K562 (cell line): Measurements from ENCODE around the gene TEX52.

ENCODE experiments used
- ILK ChIP-seq: fragments of 450-650 bp; IDR thresholded peaks from 2 replicates; pipeline ENCODE4 v1.6.1; 2016; ENCODE audit warnings: missing genetic modification characterization, low read depth, mild to moderate bottlenecking, missing compliant biosample characterization, moderate library complexity, borderline replicate concordance
- MXI1 ChIP-seq: IDR thresholded peaks from 2 replicates; pipeline ENCODE4 v1.6.1; 2011; ENCODE audit warnings: low read depth, mild to moderate bottlenecking, improper control_type of control experiment, low read length
- TAF1 ChIP-seq: IDR thresholded peaks from 2 replicates; pipeline ENCODE4 v1.6.1; 2011; ENCODE audit warnings: mild to moderate bottlenecking, low read length, moderate library complexity; ENCODE audit not compliant: insufficient read depth, control insufficient read depth, severe bottlenecking; ENCODE audit errors: extremely low read depth
- TF ChIP-seq, protein P1 (sequence below): sonication (generic); formaldehyde crosslinking; IDR thresholded peaks from 2 replicates; pipeline ENCODE4 v1.8.1; 2022; ENCODE audit warnings: missing genetic modification reagents

DNA sequence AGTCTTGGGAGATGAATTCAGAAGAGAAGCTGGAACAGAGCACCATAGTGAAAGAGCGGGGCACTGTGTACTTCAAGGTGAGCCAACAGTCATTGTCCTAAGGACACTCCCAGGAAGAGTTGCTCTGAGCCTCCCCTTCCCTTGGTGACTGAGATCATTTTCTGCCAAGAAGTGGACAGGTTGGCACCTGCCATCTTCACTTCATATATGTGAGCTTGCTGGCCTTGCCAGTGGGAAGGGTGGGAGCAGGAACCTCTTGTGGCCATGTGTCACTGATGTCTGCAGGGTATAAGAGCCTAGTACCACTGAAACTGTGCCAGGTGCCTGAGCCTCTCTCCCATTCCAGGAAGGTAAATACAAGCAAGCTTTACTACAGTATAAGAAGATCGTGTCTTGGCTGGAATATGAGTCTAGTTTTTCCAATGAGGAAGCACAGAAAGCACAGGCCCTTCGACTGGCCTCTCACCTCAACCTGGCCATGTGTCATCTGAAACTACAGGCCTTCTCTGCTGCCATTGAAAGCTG lies 56.7 kb downstream of the TEX52 start:
- no peak for TF ChIP-seq ILK (tag)
- no peak for TF ChIP-seq MXI1
- TF ChIP-seq, protein P1, sequence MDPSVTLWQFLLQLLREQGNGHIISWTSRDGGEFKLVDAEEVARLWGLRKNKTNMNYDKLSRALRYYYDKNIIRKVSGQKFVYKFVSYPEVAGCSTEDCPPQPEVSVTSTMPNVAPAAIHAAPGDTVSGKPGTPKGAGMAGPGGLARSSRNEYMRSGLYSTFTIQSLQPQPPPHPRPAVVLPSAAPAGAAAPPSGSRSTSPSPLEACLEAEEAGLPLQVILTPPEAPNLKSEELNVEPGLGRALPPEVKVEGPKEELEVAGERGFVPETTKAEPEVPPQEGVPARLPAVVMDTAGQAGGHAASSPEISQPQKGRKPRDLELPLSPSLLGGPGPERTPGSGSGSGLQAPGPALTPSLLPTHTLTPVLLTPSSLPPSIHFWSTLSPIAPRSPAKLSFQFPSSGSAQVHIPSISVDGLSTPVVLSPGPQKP (CRISPR knock-in tag) = no peak
- TF ChIP-seq TAF1 = no peak
